GM23338 (cell line): ENCODE measurements around the gene CELF2. TPM values are rescaled to one million over a fixed set of nuclear protein-coding genes. Genes with fewer than 3 reads are reported as not detected.

ENCODE experiments used
- ATAC-seq: fragments of 200-7000 bp; cut with Tn5 transposase; 3 replicates; pipeline ENCODE4 v1.9.1; 2020
- DNase-seq: peaks from one replicate; pipeline ENCODE4 v3.0.0-alpha.2; 2015; ENCODE audit warnings: low spot score
- H2AFZ ChIP-seq: fragments of 200-600 bp; sonication (generic); 2 replicates; pipeline ENCODE4 v1.8.0; 2016; ENCODE audit warnings: antibody characterized with exemption, mild to moderate bottlenecking, moderate library complexity
- H3F3A ChIP-seq: fragments of 200-600 bp; sonication (generic); replicated peaks from 2 replicates; pipeline ENCODE4 v1.8.0; 2017; ENCODE audit warnings: antibody characterized with exemption, mixed run types, low read depth
- H3K27ac ChIP-seq: fragments of 200-600 bp; sonication (generic); 2 replicates; pipeline ENCODE4 v1.6.1; 2016; ENCODE audit warnings: low read depth
- H3K27me3 ChIP-seq: fragments of 200-600 bp; sonication (generic); 2 replicates; pipeline ENCODE4 v1.8.0; 2016; ENCODE audit warnings: mild to moderate bottlenecking, mixed run types, moderate library complexity; ENCODE audit not compliant: insufficient read depth
- H3K36me3 ChIP-seq: fragments of 200-600 bp; sonication (generic); 2 replicates; pipeline ENCODE4 v1.8.0; 2016; ENCODE audit warnings: mild to moderate bottlenecking; ENCODE audit not compliant: insufficient read depth
- H3K4me1 ChIP-seq: fragments of 200-600 bp; sonication (generic); 2 replicates; pipeline ENCODE4 v1.8.0; 2016; ENCODE audit warnings: mild to moderate bottlenecking, moderate library complexity; ENCODE audit not compliant: insufficient read depth
- H3K4me2 ChIP-seq: fragments of 200-600 bp; sonication (generic); 2 replicates; pipeline ENCODE4 v1.7.1; 2017; ENCODE audit warnings: mixed run types
- H3K4me3 ChIP-seq: fragments of 200-600 bp; sonication (generic); 2 replicates; pipeline ENCODE4 v1.6.1; 2016; ENCODE audit warnings: mixed run types
- H3K79me2 ChIP-seq: fragments of 200-600 bp; sonication (generic); replicated peaks from 2 replicates; pipeline ENCODE4 v1.8.0; 2017; ENCODE audit warnings: mild to moderate bottlenecking; ENCODE audit not compliant: insufficient read depth
- H3K9me2 ChIP-seq: fragments of 200-600 bp; sonication (generic); 2 replicates; pipeline ENCODE4 v1.8.0; 2017; ENCODE audit not compliant: insufficient read depth
- H4K20me1 ChIP-seq: fragments of 200-600 bp; sonication (generic); replicated peaks from 2 replicates; pipeline ENCODE4 v1.8.0; 2017; ENCODE audit warnings: mild to moderate bottlenecking; ENCODE audit not compliant: insufficient read depth
- H3K27ac Mint-ChIP-seq: 2 replicates; pipeline ENCODE4 v1.8.0; 2020; ENCODE audit warnings: inconsistent platforms, mild to moderate bottlenecking, moderate library complexity, mixed read lengths
- H3K27me3 Mint-ChIP-seq: 3 replicates; pipeline ENCODE4 v1.8.0; 2022; ENCODE audit warnings: low read depth, mild to moderate bottlenecking, moderate library complexity, mixed read lengths, inconsistent platforms; ENCODE audit not compliant: insufficient read depth, poor library complexity
- H3K36me3 Mint-ChIP-seq: 3 replicates; pipeline ENCODE4 v1.8.0; 2021; ENCODE audit warnings: low read depth, mild to moderate bottlenecking, inconsistent platforms, moderate library complexity, mixed read lengths
- H3K4me1 Mint-ChIP-seq: 3 replicates; pipeline ENCODE4 v1.8.0; 2020; ENCODE audit warnings: mild to moderate bottlenecking, inconsistent platforms, mixed read lengths
- H3K4me3 Mint-ChIP-seq: 3 replicates; pipeline ENCODE4 v1.8.0; 2021; ENCODE audit warnings: moderate library complexity, mild to moderate bottlenecking, inconsistent platforms, mixed read lengths
- H3K9me3 Mint-ChIP-seq: 3 replicates; pipeline ENCODE4 v1.8.0; 2020; ENCODE audit warnings: moderate library complexity, mild to moderate bottlenecking, inconsistent platforms, mixed read lengths
- EZH2 ChIP-seq: fragments of 200-600 bp; sonication (generic); IDR thresholded peaks from one replicate; pipeline ENCODE4 v1.8.0; 2017; ENCODE audit warnings: antibody characterized with exemption, mild to moderate bottlenecking, low read depth; ENCODE audit not compliant: unreplicated experiment
- EZH2phosphoT487 ChIP-seq: fragments of 200-600 bp; sonication (generic); IDR thresholded peaks from one replicate; pipeline ENCODE4 v1.8.1; 2018; ENCODE audit warnings: antibody characterized with exemption; ENCODE audit not compliant: unreplicated experiment
- NANOG ChIP-seq: IDR thresholded peaks from 2 replicates; pipeline ENCODE4 v1.6.1; 2016; ENCODE audit warnings: antibody characterized with exemption, borderline replicate concordance
- POLR2AphosphoS5 ChIP-seq: IDR thresholded peaks from 2 replicates; pipeline ENCODE4 v1.6.1; 2016; ENCODE audit warnings: antibody characterized with exemption, low read depth
- STAT1 ChIP-seq: IDR thresholded peaks from one replicate; pipeline ENCODE4 v1.6.1; 2016; ENCODE audit warnings: antibody characterized with exemption; ENCODE audit not compliant: unreplicated experiment
- polyA plus RNA-seq: library from polyadenylated mRNA; unstranded; fragments of >200 nt; fragmentation: Nextera tagmentation; extraction: Ambion mirVana; gene quantifications from 2 replicates; pipeline ENCODE4 v1.2.1, GENCODE V29; 2016
- total RNA-seq: library from RNA; depleted of rRNA; stranded (reverse); fragments of >200 nt; shearing (Covaris generic); gene quantifications from 2 replicates; pipeline ENCODE4 v1.2.3, GENCODE V29; 2014
- TF ChIP-seq, protein P1 (sequence below): fragments of 250-450 bp; sonication (Bioruptor Pico); IDR thresholded peaks from 2 replicates; pipeline ENCODE4 v1.5.0; 2020; ENCODE audit warnings: mild to moderate bottlenecking, moderate library complexity
- TF ChIP-seq, protein P2 (sequence below), 2 experiments: fragments of 200-600 bp in 1 of 2; sonication (generic) in 1 of 2; conservative IDR thresholded peaks; 2 replicates each; pipeline versions ENCODE4 v1.5.1 to v1.6.1; 2016 to 2017; ENCODE audit warnings: antibody characterized with exemption in 2 of 2, low read depth in 2 of 2, mild to moderate bottlenecking in 2 of 2, moderate library complexity in 1 of 2
- TF ChIP-seq, protein P3 (sequence below): IDR thresholded peaks from 2 replicates; pipeline ENCODE4 v1.6.1; 2016; ENCODE audit warnings: antibody characterized with exemption

CELF2 gene
- total and polyA plus RNA-seq, 2 experiments from 2014 or later = 18.1 to 22.5 TPM

DNA sequence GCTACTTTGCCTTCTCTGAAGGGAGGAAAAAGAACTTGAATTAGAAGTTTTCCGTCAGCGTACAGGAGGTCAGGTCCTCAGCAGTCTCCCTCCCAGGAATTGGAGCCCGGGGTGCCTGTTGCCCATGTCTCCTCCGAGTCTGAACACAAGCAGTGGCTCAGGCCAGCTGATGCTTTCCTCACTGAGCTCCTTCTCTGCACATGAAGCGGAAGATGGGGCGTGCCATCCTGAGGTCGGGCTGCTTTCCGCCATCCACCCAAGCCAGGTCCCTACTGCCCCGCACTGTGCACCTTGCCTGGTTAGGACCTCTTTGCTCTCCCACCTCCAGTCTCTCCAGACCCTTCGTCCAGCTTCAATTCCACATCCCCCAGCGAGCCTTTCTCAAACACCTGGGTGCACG, 237.5 kb downstream of the CELF2 start (continued):
- TF ChIP-seq, protein P1, sequence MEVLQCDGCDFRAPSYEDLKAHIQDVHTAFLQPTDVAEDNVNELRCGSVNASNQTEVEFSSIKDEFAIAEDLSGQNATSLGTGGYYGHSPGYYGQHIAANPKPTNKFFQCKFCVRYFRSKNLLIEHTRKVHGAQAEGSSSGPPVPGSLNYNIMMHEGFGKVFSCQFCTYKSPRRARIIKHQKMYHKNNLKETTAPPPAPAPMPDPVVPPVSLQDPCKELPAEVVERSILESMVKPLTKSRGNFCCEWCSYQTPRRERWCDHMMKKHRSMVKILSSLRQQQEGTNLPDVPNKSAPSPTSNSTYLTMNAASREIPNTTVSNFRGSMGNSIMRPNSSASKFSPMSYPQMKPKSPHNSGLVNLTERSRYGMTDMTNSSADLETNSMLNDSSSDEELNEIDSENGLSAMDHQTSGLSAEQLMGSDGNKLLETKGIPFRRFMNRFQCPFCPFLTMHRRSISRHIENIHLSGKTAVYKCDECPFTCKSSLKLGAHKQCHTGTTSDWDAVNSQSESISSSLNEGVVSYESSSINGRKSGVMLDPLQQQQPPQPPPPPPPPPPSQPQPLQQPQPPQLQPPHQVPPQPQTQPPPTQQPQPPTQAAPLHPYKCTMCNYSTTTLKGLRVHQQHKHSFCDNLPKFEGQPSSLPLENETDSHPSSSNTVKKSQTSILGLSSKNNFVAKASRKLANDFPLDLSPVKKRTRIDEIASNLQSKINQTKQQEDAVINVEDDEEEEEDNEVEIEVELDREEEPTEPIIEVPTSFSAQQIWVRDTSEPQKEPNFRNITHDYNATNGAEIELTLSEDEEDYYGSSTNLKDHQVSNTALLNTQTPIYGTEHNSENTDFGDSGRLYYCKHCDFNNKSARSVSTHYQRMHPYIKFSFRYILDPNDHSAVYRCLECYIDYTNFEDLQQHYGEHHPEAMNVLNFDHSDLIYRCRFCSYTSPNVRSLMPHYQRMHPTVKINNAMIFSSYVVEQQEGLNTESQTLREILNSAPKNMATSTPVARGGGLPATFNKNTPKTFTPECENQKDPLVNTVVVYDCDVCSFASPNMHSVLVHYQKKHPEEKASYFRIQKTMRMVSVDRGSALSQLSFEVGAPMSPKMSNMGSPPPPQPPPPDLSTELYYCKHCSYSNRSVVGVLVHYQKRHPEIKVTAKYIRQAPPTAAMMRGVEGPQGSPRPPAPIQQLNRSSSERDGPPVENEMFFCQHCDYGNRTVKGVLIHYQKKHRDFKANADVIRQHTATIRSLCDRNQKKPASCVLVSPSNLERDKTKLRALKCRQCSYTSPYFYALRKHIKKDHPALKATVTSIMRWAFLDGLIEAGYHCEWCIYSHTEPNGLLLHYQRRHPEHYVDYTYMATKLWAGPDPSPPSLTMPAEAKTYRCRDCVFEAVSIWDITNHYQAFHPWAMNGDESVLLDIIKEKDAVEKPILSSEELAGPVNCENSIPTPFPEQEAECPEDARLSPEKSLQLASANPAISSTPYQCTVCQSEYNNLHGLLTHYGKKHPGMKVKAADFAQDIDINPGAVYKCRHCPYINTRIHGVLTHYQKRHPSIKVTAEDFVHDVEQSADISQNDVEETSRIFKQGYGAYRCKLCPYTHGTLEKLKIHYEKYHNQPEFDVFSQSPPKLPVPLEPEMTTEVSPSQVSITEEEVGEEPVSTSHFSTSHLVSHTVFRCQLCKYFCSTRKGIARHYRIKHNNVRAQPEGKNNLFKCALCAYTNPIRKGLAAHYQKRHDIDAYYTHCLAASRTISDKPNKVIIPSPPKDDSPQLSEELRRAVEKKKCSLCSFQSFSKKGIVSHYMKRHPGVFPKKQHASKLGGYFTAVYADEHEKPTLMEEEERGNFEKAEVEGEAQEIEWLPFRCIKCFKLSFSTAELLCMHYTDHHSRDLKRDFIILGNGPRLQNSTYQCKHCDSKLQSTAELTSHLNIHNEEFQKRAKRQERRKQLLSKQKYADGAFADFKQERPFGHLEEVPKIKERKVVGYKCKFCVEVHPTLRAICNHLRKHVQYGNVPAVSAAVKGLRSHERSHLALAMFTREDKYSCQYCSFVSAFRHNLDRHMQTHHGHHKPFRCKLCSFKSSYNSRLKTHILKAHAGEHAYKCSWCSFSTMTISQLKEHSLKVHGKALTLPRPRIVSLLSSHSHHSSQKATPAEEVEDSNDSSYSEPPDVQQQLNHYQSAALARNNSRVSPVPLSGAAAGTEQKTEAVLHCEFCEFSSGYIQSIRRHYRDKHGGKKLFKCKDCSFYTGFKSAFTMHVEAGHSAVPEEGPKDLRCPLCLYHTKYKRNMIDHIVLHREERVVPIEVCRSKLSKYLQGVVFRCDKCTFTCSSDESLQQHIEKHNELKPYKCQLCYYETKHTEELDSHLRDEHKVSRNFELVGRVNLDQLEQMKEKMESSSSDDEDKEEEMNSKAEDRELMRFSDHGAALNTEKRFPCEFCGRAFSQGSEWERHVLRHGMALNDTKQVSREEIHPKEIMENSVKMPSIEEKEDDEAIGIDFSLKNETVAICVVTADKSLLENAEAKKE = no peak
- TF ChIP-seq NANOG = no peak

DNA sequence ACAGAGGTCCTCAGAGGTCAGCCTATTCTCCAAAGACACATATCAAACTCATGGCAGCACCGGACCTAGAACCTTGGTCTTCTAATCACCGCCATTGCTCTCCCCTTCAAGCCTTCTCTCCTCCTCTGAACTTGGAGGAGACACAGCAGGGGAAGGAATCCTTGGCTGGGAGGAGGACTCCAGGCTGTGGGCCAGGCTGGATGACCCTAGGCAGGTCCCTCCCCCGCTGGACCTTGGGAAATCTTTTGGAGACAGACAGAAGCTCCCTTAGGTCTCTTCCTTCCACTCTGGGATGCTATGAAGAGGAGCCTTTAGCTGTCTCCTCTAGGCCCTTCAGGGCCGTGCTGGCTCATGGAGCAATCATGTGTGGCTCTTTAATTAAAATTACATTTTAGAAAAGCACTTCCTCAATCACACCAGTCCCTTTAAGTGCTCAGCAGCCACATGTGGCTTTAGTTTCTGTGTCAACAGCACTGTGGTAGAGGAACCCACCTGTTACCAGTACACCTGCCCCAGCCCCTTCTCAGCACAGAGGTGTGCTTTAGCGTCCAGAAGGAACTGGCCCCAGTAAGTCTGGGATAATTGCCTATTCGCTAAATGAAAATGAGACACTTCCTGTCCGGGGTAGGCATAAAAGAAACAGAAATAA, 238.2 kb downstream of the CELF2 start:
- H3K4me2 ChIP-seq = no peak overlapping the region
- Mint-ChIP-seq H3K36me3 (no peaks in the 10 kb centered on the region), H3K27ac (no peak overlapping the region), H3K27me3 (peaks cover 10% of the 10 kb centered on the region), H3K4me1 (peaks cover 15% of the 10 kb centered on the region), H3K4me3 (no peak overlapping the region), H3K9me3 (no peaks in the 10 kb centered on the region)
- no peaks in the 10 kb centered on the region for H3K79me2 ChIP-seq
- no peak overlapping the region for H3K4me3 ChIP-seq
- H4K20me1 ChIP-seq = no peaks in the 10 kb centered on the region; the same call in 1 of the 2 replicates
- H3F3A ChIP-seq = no peaks in the 10 kb centered on the region
- H3K27me3 ChIP-seq = no peaks in the 10 kb centered on the region
- no peak overlapping the region for H2AFZ ChIP-seq
- DNase-seq = no peak
- no peaks in the 10 kb centered on the region for H3K4me1 ChIP-seq
- no peaks in the 10 kb centered on the region for H3K9me2 ChIP-seq
- H3K27ac ChIP-seq = no peak overlapping the region
- no peaks in the 10 kb centered on the region for H3K36me3 ChIP-seq
- ATAC-seq = no peak
- TF ChIP-seq EZH2phosphoT487 (no peak), EZH2 (no peak), STAT1 (no peak), POLR2AphosphoS5 (no peak)
- TF ChIP-seq, protein P2, sequence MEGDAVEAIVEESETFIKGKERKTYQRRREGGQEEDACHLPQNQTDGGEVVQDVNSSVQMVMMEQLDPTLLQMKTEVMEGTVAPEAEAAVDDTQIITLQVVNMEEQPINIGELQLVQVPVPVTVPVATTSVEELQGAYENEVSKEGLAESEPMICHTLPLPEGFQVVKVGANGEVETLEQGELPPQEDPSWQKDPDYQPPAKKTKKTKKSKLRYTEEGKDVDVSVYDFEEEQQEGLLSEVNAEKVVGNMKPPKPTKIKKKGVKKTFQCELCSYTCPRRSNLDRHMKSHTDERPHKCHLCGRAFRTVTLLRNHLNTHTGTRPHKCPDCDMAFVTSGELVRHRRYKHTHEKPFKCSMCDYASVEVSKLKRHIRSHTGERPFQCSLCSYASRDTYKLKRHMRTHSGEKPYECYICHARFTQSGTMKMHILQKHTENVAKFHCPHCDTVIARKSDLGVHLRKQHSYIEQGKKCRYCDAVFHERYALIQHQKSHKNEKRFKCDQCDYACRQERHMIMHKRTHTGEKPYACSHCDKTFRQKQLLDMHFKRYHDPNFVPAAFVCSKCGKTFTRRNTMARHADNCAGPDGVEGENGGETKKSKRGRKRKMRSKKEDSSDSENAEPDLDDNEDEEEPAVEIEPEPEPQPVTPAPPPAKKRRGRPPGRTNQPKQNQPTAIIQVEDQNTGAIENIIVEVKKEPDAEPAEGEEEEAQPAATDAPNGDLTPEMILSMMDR (conservative IDR thresholded peaks at IDR 0.05; ENCODE audit: low read depth in 2 of 2) = no peak
- TF ChIP-seq, protein P3, sequence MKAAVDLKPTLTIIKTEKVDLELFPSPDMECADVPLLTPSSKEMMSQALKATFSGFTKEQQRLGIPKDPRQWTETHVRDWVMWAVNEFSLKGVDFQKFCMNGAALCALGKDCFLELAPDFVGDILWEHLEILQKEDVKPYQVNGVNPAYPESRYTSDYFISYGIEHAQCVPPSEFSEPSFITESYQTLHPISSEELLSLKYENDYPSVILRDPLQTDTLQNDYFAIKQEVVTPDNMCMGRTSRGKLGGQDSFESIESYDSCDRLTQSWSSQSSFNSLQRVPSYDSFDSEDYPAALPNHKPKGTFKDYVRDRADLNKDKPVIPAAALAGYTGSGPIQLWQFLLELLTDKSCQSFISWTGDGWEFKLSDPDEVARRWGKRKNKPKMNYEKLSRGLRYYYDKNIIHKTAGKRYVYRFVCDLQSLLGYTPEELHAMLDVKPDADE = no peak
